Stimulated activated CD4-positive, alpha-beta T cell treated with anti-CD3 and anti-CD28 coated beads, Interleukin-15, amount 100 ng/mL, for 1 hour (primary cell): ENCODE data around the gene CTF1.
A peak's percentile ranks its signal among the peaks of the same experiment; 100 is the strongest.

ENCODE experiments used
- DNase-seq, 2 donors: peaks; one replicate each; pipeline ENCODE4 v3.0.0-alpha.2; 2020; ENCODE audit warnings: low read depth in 1 of 2, low spot score in 1 of 2

Gene CTF1

GRCh38 chr16:30904114-30904780, 7.8 kb downstream of the CTF1 start:
- DNase-seq, result no peak

DNA sequence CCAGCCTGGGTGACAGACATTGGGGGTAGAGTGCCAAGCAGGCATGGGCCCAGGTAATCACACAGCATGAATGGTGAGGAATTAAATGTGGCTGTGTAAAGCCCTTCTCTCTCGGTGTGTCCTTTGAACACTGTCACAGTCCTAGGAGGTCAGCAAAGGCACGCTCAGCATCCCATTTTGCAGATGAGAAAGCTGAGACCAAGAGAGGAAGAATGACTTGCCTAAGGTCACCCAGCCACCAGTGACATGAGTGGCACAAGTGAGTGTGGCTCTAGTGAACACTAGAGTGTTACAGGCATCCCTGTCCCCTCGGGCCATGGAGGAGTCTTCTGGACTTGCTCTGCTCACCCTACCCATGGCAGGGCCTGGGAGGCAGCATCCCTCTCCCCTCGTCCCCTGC, 10.7 kb downstream of the CTF1 start:
- no peak for DNase-seq

DNA sequence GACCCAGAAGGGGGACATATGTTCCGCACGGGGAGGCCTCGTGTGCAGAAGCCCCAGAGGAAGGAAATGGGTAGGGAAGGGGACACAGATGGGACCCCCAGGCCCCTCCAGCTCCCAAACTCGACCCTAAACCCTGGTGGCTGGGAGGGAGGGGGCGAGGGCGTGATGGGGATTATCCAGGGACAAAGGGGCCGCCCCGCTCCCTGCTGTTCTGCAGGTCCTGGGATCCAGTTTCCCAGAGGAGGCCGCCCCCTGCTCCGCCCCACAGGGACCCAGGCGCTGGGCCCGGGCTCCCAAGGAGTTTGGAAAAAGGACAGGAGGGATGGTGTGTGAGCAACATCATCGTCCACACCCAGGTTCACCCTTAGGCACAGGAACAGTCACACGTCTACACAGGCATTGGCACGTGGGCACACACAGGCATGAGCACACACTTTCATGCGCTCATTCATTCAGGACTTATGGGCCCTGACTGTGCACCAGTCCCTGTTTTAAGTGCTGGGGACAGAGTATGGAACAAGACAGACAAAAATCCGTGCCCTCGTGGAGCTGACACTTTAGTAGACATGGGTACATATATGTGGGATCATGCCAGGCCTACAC, 14.1 kb downstream of the CTF1 start:
- no peak for DNase-seq

GRCh38 chr16:30912794-30913412, 16.5 kb downstream of the CTF1 start:
- no peak for DNase-seq

GRCh38 chr16:30914830-30915229, 18.4 kb downstream of the CTF1 start:
- DNase-seq, result no peak

DNA sequence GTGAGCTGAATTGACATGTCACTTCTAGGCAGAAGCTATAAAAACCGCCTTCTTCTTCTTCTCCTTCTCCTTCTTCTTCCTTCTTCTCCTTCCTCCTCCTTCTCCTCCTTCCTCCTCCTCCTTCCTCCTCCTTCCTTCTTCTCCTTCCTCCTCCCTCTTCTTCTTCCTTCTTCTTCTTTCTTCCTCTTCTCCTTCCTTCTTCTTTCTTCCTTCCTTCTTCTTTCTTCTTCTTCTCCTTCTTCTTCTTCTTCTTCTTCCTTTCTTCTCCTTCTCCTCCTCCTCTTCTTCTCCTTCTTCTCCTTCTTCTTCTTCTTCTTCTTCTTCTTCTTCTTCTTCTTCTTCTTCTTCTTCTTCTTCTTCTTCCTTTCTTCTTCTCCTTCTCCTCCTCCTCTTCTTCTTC, 22.2 kb downstream of the CTF1 start:
- DNase-seq, result no peak

DNA sequence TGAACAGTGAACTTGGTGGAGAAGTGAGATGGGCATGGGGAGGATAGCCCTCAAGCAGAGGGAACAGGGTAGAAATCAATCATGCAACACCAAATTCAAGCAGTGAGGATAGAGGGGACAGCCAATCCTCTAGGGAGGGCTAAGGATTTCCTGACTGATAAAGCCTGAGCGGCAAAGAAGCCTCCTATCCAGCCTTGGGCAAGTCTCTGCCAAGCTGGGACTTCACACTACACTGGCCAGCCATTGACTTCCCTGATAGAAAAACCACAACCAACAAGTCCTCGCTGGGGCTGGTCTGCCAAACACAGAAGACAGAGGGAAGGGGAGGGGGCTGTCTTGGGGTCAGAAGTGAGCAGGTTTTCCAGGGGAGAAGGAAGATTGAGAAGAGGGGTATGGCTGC, 24.5 kb downstream of the CTF1 start:
- DNase-seq, result no peak

GRCh38 chr16:30921459-30921747, 25.0 kb downstream of the CTF1 start:
- no peak for DNase-seq

GRCh38 chr16:30921748-30922419, 25.5 kb downstream of the CTF1 start:
- peak; percentile 71 to 73 for DNase-seq

DNA sequence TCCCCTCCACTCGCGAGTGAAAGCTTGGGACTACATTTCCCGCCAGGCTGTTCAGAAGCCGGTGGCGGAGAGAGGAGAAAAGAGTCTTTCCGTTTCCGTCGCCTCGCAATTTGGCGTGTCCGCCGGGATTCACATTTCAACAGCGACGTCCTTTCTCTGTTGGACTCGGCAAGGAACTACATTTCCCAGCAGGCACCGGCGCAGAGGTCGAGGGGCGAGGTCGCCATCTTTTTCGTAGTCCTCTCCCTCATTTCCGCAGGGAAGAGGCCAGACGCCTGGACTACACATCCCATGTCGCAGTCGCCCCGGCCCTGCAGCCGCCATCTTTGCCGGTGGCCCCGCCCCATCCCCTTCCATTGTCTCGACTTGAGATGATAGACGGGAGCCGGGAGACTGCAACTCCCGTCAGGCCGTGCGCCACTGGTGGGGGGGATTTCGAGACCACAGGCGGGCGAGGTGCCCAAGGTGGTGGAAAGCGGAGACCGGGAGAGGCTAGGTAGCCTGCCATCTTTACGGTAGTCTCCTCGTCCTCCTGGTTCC, 26.1 kb downstream of the CTF1 start:
- peak; percentile 97 to 99 for DNase-seq

DNA sequence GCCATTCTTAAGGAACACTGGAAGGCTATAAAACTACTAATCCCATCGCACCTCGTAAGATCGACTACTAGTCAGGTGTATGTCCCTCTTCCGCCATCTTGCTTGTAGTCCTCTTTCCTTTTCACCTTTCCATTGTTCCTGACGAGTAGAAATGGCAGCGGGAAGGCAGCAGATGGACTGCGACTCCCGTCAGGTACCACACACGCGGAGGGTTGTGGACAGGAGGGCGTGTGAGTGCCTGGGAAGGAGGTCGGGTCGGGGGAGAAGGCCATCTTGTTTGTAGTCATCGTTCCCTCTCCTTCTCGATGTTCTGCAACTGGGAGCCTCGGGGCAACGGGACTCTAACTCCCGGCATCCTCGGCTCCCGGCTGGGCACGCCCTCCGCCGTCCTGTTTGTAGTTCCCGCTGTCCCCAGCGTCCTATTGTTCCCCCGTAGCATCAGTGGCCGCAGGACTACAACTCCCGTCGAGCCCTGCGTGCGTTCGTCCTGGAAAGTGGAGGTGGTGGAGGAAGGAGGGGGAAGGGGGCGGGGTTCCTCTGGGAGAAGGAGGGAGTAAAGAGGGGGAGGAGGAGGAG, 26.6 kb downstream of the CTF1 start:
- peak; percentile 87 for DNase-seq

- DNase-seq, result no peak
Observed at GRCh38 chr16:30923554-30924075, 27.2 kb downstream of the CTF1 start, which contains the start of gene FBXL19. FBXL19 (plus strand) TSS chr16:30923572; CDS start chr16:30925755, 2,183 bp downstream.

DNA sequence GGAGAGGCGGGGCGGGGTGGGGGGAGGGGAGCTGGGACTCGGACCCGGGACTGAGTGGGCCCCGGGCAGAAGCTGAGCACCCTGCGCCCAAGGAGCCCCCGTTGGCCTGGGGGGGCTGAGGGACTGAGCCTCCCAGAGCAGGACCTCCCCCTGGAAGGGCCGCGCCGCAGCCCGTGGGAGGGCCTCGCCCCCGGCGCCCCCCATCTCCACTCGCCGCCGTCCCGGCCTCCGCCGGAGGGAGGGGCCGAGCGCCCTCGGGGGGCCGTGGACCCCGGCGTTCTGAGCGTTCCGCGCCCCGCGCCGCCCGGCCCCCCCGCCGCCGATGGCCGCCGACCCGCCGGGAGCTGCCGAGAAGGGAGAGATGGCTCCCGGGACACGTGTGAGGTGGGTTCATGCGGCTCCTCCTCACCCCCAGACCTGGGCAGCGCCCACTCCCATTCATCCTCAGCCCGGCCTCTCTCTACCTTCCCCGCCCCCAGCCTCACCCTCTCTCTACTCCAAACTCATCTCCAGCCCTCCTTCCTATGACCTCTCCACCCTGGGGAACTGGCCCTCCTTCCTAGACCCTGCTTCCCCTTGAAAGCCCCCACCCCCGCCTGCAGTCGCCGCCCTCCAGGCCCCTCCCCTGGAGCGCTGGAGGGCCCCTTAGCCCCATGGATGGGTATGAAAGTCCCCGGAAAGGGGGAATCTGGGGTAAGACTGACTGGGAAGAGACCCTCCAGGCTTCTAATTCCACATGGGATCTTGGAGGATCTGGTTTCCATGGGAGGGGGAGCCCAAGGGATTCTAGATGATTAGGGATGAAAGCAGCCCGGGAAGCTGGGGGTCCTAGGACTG, 27.9 kb downstream of the CTF1 start:
- DNase-seq, result no peak

DNA sequence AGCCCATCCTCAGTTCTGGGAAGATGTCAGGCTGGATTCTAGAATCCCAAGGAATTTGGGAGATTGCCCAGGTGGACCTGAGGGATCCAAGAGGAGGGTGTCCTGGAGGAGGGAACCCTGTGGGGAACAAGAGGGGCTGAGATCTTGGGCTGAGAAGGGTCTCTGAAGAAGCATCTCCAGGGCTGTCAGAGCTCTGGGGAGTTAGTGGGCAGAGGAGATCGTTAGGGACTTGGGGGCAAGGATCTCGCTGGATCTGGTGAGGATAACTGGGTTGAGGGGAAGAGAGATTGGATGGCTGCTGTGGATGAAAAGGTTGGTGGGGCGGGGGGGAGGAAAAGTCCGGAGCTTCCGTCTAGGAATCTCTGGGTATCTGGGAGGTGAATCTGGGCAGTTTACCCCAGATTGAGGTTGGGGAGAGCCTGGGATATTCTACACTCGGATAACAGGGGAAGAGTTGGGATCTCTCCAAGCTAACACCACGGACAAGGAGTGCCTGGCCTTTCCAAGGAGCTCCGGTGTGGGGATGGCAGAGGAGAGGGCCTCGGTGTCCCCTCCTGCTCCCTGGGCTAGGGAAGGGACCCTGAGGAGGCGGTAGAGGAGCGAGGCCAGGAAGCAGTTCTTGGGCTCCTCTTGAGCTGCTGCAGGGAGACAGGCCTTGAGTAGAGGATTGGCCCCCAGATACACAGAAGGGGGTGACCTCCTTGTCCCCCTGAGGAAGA, 28.7 kb downstream of the CTF1 start:
- DNase-seq, result no peak

DNA sequence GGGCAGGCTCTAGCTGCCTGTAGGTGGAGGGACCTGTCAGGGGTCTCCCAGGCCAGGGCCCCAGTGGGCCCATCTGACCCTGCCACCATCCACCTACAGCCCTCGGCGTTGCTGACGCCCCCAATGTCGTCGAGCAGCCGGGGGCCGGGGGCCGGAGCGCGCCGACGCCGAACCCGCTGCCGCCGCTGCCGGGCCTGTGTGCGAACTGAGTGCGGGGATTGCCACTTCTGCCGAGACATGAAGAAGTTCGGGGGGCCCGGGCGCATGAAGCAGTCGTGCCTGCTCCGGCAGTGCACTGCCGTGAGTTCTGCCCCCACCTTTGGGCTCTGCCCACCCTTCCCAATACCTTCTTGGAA, 29.2 kb downstream of the CTF1 start:
- no peak for DNase-seq

DNA sequence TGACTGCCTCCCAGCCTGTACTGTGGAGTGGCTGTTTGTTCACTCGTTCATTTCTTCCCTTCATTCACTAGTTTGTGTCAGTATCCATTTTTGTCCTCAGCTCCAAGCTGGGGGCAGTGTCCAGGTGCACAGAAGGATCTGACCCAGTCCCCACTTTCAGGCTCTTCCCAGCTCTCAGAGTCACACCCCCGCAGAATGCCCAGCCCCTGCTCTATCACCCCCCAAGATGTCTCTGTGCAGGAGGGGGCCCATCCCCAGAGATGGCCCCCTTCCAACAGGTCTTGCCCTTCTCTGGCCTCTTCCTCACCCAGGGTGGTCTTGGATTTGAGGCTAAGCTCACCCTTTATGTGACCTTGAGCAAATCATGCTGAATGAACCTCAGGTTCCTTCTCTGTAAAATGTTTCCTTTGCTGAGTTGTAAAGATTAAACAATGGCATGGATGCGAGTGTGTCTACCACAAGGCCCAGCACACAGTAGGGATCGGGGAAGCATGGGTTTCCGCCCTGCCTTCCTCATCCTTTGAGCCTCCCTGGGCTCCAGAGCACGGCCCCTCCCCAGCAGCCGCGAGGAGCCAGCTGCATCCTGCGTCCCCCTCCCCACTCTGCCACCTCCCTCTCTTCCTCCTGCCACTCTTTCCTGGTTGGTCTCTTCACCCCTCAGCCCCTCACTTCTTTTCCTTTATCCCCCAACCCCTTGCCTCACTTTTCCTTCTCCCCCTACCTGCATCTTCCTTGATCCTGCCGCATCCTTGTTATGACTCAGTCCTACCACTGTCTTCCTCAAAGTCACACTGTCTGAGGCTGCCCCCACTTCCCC, 29.8 kb downstream of the CTF1 start:
- DNase-seq, result no peak

DNA sequence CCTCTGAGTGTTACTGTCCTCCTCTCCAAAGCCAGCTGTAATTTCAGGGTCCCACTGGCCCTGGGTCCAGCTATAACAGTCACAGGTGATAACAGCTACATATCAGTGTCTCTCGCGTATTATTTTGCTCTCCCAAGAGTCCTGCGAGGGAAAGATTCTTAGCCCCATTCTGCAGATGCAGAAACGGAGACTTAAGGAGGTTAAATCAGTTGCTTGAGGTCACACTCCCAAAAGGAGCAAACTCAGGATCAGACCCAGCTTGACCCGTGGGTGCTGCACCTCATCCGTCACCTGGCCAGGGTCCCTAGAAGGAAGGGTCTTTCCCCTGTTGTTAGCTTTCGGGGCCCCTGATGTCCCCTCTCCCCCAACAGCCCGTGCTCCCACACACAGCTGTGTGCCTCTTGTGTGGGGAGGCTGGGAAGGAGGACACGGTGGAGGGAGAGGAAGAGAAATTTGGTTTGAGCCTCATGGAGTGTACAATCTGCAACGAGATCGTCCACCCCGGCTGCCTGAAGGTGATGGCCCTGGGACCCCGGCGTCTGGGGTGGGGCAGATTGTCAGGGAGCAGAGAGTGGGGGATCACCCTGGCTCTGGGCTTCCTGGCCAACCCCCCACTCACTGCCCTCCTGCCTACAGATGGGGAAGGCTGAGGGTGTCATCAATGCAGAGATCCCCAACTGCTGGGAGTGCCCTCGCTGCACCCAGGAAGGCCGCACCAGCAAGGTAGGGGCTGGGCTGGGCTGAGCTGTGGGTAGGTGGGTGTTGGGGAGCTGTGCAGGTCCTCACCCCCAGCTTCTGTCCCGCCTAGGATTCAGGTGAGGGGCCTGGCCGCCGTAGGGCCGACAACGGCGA, 30.7 kb downstream of the CTF1 start:
- DNase-seq, result no peak

- no peak for DNase-seq
Observed at GRCh38 chr16:30927789-30928378, 31.5 kb downstream of the CTF1 start.
